GM10847 (cell line): Measurements from ENCODE around the gene CXCR3.

Source experiments
- POLR2A ChIP-seq: IDR thresholded peaks from 2 replicates; pipeline ENCODE4 v1.6.1; 2011; ENCODE audit not compliant: insufficient read length; ENCODE audit errors: extremely low read depth

The CXCR3 gene

DNA sequence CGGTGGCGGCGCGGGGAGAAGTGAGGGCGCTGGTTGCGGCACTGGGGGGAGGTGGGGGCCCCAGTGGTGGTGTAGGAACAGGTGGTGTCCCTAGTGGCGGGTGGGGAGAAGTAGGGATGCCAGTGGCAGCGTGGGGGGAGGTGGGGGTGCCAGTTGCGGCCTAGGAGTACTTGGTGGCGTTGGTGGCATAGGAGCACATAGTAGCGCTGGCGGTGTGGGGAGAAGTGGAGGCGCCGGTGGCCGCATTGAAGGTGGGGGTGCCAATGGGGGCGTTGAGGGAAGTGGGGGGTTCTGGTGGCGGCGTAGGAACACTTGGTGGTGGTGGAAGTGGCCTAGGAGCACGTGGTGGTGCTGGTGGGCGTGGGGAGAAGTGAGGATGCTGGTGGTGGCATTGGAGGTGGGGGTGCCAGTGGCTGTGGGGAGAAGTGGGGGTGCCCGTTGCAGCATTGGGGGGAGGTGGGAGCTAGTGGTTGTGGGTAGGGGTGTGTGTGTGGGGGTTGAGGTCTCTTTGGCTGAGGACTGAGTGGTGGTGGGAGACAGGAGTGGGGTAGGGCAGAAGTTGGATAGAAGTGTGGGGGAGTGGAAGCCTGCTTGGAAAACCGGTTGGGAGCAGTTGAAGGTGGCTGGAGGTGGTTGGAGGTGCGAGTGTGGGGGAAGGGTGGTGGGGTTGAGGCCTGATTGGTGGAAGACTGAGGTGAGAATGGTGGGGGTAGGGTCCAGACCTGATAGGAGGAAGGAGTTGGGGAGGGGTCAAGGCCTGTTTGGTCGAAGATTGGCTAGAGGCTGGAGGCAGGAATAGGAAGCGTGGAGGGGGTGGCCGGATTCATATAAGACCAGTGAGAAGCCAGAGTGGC lies 38.9 kb downstream of the CXCR3 start:
- TF ChIP-seq POLR2A: no peak

DNA sequence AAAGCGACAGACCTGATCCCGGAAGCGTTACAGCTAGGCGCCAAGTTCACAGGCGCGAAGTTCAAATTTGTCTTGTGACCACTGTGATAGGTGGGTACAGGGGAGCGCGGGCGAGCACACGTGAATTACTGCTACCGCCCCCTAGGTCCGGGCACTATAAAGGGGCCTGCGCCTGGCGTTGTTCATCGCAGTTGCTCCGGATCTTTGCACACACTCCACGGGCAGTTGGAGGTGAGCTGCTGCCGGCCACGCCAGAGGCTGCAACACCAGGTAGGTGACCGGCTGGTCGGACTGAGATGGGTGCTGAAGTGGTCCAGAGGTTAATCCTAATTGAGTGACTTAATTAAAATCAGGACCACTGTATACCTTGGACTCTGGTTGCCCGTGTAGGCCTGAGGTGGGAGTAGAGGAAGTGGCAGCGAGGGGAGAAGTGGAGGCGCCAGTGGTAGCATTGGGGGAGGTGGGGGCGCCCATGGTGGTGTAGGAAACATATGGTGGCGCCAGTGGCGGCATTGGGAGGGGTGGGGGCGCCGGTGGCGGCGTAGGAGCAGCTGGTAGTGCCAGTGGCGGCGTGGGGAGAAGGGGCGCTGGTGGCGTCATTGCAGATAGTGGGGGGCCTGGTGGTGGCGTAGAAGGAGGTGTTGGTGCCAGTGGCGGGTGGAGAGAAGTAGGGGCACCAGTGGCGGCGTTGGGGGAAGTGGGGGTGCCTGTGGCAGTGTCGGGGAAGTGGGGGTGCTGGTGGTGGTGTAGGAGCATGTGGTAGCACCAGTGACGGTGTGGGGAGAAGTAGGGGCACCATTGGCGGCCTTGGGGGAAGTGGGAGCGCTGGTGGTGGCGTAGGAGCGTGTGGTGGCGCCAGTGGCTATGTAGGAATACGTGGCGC lies 39.8 kb downstream of the CXCR3 start, which contains the start of gene GCNA:
Gene GCNA (plus strand): TSS at position 185 of the 883 bp plus-strand sequence. CDS start 2,385 bp downstream, outside the sequence.
- no peak for TF ChIP-seq POLR2A

GRCh38 chrX:71577682-71578081 lies 40.6 kb downstream of the CXCR3 start:
- TF ChIP-seq POLR2A: no peak

DNA sequence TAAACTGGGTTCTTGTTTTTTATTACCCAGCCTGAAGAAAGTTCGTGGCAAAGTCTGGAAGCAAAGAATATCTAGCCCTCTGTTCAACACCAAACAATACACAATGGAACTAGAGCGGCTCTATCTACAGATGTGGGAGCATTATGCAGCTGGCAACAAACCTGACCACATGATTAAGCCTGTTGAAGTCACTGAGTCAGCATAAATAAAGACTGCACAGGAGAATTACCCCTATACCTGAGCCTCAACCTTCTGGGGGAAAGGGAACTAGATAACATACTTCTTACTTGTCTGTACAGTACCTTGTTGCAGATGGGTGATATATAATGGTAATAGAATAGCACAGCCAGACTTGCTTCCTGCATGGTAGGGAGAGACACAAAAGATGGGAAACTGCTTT lies 44.7 kb downstream of the CXCR3 start:
- TF ChIP-seq POLR2A: no peak
